Stimulated activated CD8-positive, alpha-beta memory T cell treated with anti-CD3 and anti-CD28 coated beads, Interleukin-15, amount 100 ng/mL, for 24 hours (primary cell): ENCODE results near the gene STK39.
"Not testable (repeated sequence)": the region's sequence is repeated elsewhere in the genome, so short reads cannot be mapped to it uniquely, and the experiment has no call there.

Experiments used
- DNase-seq: peaks from one replicate; pipeline ENCODE4 v3.0.0-alpha.2; 2020; ENCODE audit warnings: low read depth

Gene STK39

GRCh38 chr2:168047091-168047690 is 200.2 kb downstream of the STK39 start:
- DNase-seq, result no peak

- DNase-seq, result no peak
These were observed 202.8 kb downstream of the STK39 start for GRCh38 chr2:168044579-168044978.

- no peak for DNase-seq
These were observed 203.2 kb downstream of the STK39 start for GRCh38 chr2:168044176-168044575.

- not testable (repeated sequence) for DNase-seq
These were observed 205.1 kb downstream of the STK39 start for GRCh38 chr2:168042127-168042824.

- DNase-seq, result no peak
These were observed 207.5 kb downstream of the STK39 start for GRCh38 chr2:168039881-168040280.

GRCh38 chr2:168037778-168038177 is 209.6 kb downstream of the STK39 start:
- no peak for DNase-seq

- no peak for DNase-seq
These were observed 211.9 kb downstream of the STK39 start for GRCh38 chr2:168035458-168035857.

GRCh38 chr2:168034616-168035015 is 212.8 kb downstream of the STK39 start:
- DNase-seq, result no peak

- DNase-seq, result no peak
These were observed 213.4 kb downstream of the STK39 start for GRCh38 chr2:168033966-168034365.

GRCh38 chr2:168032091-168032490 is 215.3 kb downstream of the STK39 start:
- no peak for DNase-seq

GRCh38 chr2:168030862-168031624 is 216.4 kb downstream of the STK39 start:
- no peak for DNase-seq

GRCh38 chr2:168029071-168029470 is 218.3 kb downstream of the STK39 start:
- no peak for DNase-seq

GRCh38 chr2:168028362-168028761 is 219.0 kb downstream of the STK39 start:
- DNase-seq, result no peak

GRCh38 chr2:168025487-168026202 is 221.8 kb downstream of the STK39 start:
- DNase-seq, result no peak

GRCh38 chr2:168024459-168024858 is 222.9 kb downstream of the STK39 start:
- no peak for DNase-seq

- no peak for DNase-seq
These were observed 225.4 kb downstream of the STK39 start for GRCh38 chr2:168021800-168022587.

- DNase-seq, result no peak
These were observed 232.0 kb downstream of the STK39 start for GRCh38 chr2:168015274-168015953.

GRCh38 chr2:168009900-168010299 is 237.5 kb downstream of the STK39 start:
- no peak for DNase-seq

- no peak for DNase-seq
These were observed 238.7 kb downstream of the STK39 start for GRCh38 chr2:168008646-168009195.

- no peak for DNase-seq
These were observed 240.9 kb downstream of the STK39 start for GRCh38 chr2:168006498-168006897.

GRCh38 chr2:168005586-168005985 is 241.8 kb downstream of the STK39 start:
- no peak for DNase-seq
